Caco-2 (cell line): ENCODE measurements around the gene MEGF11. TPM values are rescaled to one million over a fixed set of nuclear protein-coding genes. Genes with fewer than 3 reads are reported as not detected.

Experiments used
- BruUV-seq: library from RNA; stranded (reverse); fragments of 400-500 nt; replicated peaks from 2 replicates; lab custom pipeline; 2021; lab: Mats Ljungman, UMichigan
- CTCF ChIA-PET: fragments of 300-600 bp; sonication (Branson Sonifier 250); formaldehyde crosslinking; loops from one replicate; lab custom pipeline; 2022; ENCODE audit warnings: antibody characterized with exemption; lab: Charles Lee
- POLR2A ChIA-PET: fragments of 300-600 bp; sonication (Branson Sonifier 250); formaldehyde crosslinking; loops from one replicate; lab custom pipeline; 2022; ENCODE audit warnings: antibody characterized with exemption; lab: Charles Lee
- DNase-seq, 2 experiments: peaks; one replicate each; pipeline versions ENCODE4 v3.0.0 to v3.0.0-alpha.2; 2020 to 2022
- H3K27me3 ChIP-seq: replicated peaks from 2 replicates; pipeline ENCODE4 v1.6.0; 2011; ENCODE audit warnings: low read length; ENCODE audit not compliant: control insufficient read depth, insufficient read depth
- H3K36me3 ChIP-seq: 2 replicates; pipeline ENCODE4 v1.5.1; 2011; ENCODE audit warnings: low read length; ENCODE audit not compliant: control insufficient read depth, insufficient read depth
- H3K4me1 ChIP-seq: fragments of 250-450 bp; sonication (Bioruptor Pico); 2 replicates; pipeline ENCODE4 v1.5.1; 2020; ENCODE audit warnings: mild to moderate bottlenecking
- H3K4me3 ChIP-seq: 2 replicates; pipeline ENCODE4 v1.5.1; 2011; ENCODE audit warnings: low read depth, mild to moderate bottlenecking, control low read depth, low read length
- H3K9me3 ChIP-seq: fragments of 250-450 bp; sonication (Bioruptor Pico); 2 replicates; pipeline ENCODE4 v1.5.1; 2020; ENCODE audit warnings: mild to moderate bottlenecking, moderate library complexity
- H3K27ac Mint-ChIP-seq: one replicate; pipeline ENCODE4 v1.8.0; 2022; ENCODE audit warnings: mixed read lengths; ENCODE audit not compliant: unreplicated experiment
- H3K27me3 Mint-ChIP-seq: one replicate; pipeline ENCODE4 v1.8.0; 2022; ENCODE audit warnings: mixed read lengths; ENCODE audit not compliant: insufficient read depth, unreplicated experiment
- H3K36me3 Mint-ChIP-seq: one replicate; pipeline ENCODE4 v1.8.0; 2022; ENCODE audit warnings: mild to moderate bottlenecking, mixed read lengths; ENCODE audit not compliant: insufficient read depth, unreplicated experiment
- H3K4me1 Mint-ChIP-seq: one replicate; pipeline ENCODE4 v1.8.0; 2022; ENCODE audit warnings: low read depth, mixed read lengths; ENCODE audit not compliant: unreplicated experiment
- H3K4me3 Mint-ChIP-seq: one replicate; pipeline ENCODE4 v1.8.0; 2022; ENCODE audit warnings: mild to moderate bottlenecking, moderate library complexity, mixed read lengths; ENCODE audit not compliant: unreplicated experiment
- H3K9me3 Mint-ChIP-seq: one replicate; pipeline ENCODE4 v1.8.0; 2022; ENCODE audit warnings: mixed read lengths; ENCODE audit not compliant: unreplicated experiment
- CTCF ChIP-seq, 2 experiments: fragments of 200-600 bp in 1 of 2; IDR thresholded peaks; 1 replicate in 1 of 2; 2 replicates in 1 of 2; pipeline versions ENCODE4 v1.5.1 to v1.8.0; 2011 to 2022; ENCODE audit warnings: antibody characterized with exemption in 1 of 2, control low read depth in 1 of 2, inconsistent platforms in 1 of 2, low read depth in 1 of 2, low read length in 1 of 2, mild to moderate bottlenecking in 1 of 2, moderate library complexity in 1 of 2; ENCODE audit not compliant: insufficient read depth in 1 of 2, severe bottlenecking in 1 of 2, unreplicated experiment in 1 of 2
- intact Hi-C: fragments of 100-400 bp; cut with micrococcal nuclease; formaldehyde crosslinking; loops from one replicate; pipeline ENCODE4 v1.10.0; 2022; ENCODE audit not compliant: unreplicated experiment
- total RNA-seq: library from RNA; stranded (reverse); gene quantifications from 2 replicates; pipeline ENCODE4 v1.2.3, GENCODE V29; 2022

Gene MEGF11
- total RNA-seq, 1 experiment from 2014 or later = 0.66 TPM

GRCh38 chr15:66156310-66156975 is 97.1 kb downstream of the MEGF11 start:
- no TSS peak for BruUV-seq
- intact Hi-C loops = no loop called here
- ChIA-PET CTCF (no interaction called here), POLR2A (no interaction called here)
- H3K36me3 ChIP-seq = no peaks in the 10 kb centered on the region
- TF ChIP-seq CTCF (IDR thresholded peaks at IDR 0.05; ENCODE audit: insufficient read depth in 1 of 2, low read depth in 1 of 2, low read length in 1 of 2, severe bottlenecking in 1 of 2, unreplicated experiment in 1 of 2) = no peak
- H3K4me3 ChIP-seq = no peak overlapping the region
- Mint-ChIP-seq H3K27ac (no peak overlapping the region), H3K27me3 (peaks cover 28% of the 10 kb centered on the region), H3K9me3 (no peaks in the 10 kb centered on the region), H3K4me3 (no peak overlapping the region), H3K4me1 (no peaks in the 10 kb centered on the region), H3K36me3 (no peaks in the 10 kb centered on the region)
- DNase-seq = no peak
- no peaks in the 10 kb centered on the region; the same call in none of the 2 replicates for H3K27me3 ChIP-seq
- H3K9me3 ChIP-seq = no peaks in the 10 kb centered on the region
- H3K4me1 ChIP-seq = no peaks in the 10 kb centered on the region

GRCh38 chr15:66155065-66155464 is 98.5 kb downstream of the MEGF11 start:
- Histone ChIP-seq H3K4me1 (no peaks in the 10 kb centered on the region), H3K36me3 (no peaks in the 10 kb centered on the region), H3K9me3 (no peaks in the 10 kb centered on the region), H3K27me3 (no peaks in the 10 kb centered on the region; the same call in none of the 2 replicates), H3K4me3 (no peak overlapping the region)
- Mint-ChIP-seq H3K4me1 (no peaks in the 10 kb centered on the region), H3K27me3 (peaks cover 25% of the 10 kb centered on the region), H3K4me3 (no peak overlapping the region), H3K36me3 (no peaks in the 10 kb centered on the region), H3K9me3 (no peaks in the 10 kb centered on the region), H3K27ac (no peak overlapping the region)
- no peak for TF ChIP-seq CTCF (IDR thresholded peaks at IDR 0.05; ENCODE audit: insufficient read depth in 1 of 2, low read depth in 1 of 2, low read length in 1 of 2, severe bottlenecking in 1 of 2, unreplicated experiment in 1 of 2)
- ChIA-PET CTCF (no interaction called here), POLR2A (no interaction called here)
- intact Hi-C loops = no loop called here
- no TSS peak for BruUV-seq
- no peak for DNase-seq

- Mint-ChIP-seq H3K9me3 (no peaks in the 10 kb centered on the region), H3K36me3 (no peaks in the 10 kb centered on the region), H3K4me1 (no peaks in the 10 kb centered on the region), H3K27me3 (peaks cover 25% of the 10 kb centered on the region), H3K27ac (no peak overlapping the region), H3K4me3 (no peak overlapping the region)
- Histone ChIP-seq H3K9me3 (no peaks in the 10 kb centered on the region), H3K4me1 (no peaks in the 10 kb centered on the region), H3K36me3 (no peaks in the 10 kb centered on the region), H3K4me3 (no peak overlapping the region), H3K27me3 (no peaks in the 10 kb centered on the region; the same call in none of the 2 replicates)
- BruUV-seq = no TSS peak
- intact Hi-C loops = no loop called here
- POLR2A ChIA-PET = no interaction called here
- CTCF ChIA-PET = no interaction called here
- no peak for DNase-seq
- no peak for TF ChIP-seq CTCF (IDR thresholded peaks at IDR 0.05; ENCODE audit: insufficient read depth in 1 of 2, low read depth in 1 of 2, low read length in 1 of 2, severe bottlenecking in 1 of 2, unreplicated experiment in 1 of 2)
Measured at GRCh38 chr15:66154581-66154980, 99.0 kb downstream of the MEGF11 start.
